ENCODE results near the gene GPR137B. TPM values are rescaled to one million over a fixed set of nuclear protein-coding genes. Genes with fewer than 3 reads are reported as not detected.

GPR137B gene
- total and polyA plus RNA-seq, 2 experiments from 2014 or later: 4.5 to 11.1 TPM

GRCh38 chr1:236164273-236164672 lies 21.9 kb downstream of the GPR137B start:
- TF ChIP-seq REST (IDR thresholded peaks at IDR 0.05; ENCODE audit: unreplicated experiment) (no peak), ETS1 (IDR thresholded peaks at IDR 0.05) (no peak), ZNF462 (CRISPR knock-in tag; IDR thresholded peaks at IDR 0.05) (no peak), CTCF (conservative IDR thresholded peaks at IDR 0.05; ENCODE audit: low read depth in 2 of 2) (no peak), EZH2 (IDR thresholded peaks at IDR 0.05; ENCODE audit: low read depth, unreplicated experiment) (no peak), ZNF114 (CRISPR knock-in tag; IDR thresholded peaks at IDR 0.05) (no peak), NANOG (IDR thresholded peaks at IDR 0.05; ENCODE audit: borderline replicate concordance) (no peak), ZNF331 (CRISPR knock-in tag; IDR thresholded peaks at IDR 0.05; ENCODE audit: low read depth) (no peak), POLR2AphosphoS5 (IDR thresholded peaks at IDR 0.05; ENCODE audit: low read depth) (no peak), JUNB (IDR thresholded peaks at IDR 0.05; ENCODE audit: unreplicated experiment) (no peak), EZH2phosphoT487 (IDR thresholded peaks at IDR 0.05; ENCODE audit: unreplicated experiment) (no peak), STAT1 (IDR thresholded peaks at IDR 0.05; ENCODE audit: unreplicated experiment) (no peak), CREB1 (CRISPR knock-in tag; IDR thresholded peaks at IDR 0.05; ENCODE audit: low read depth) (no peak)
- no peak overlapping the region for H3K27ac Mint-ChIP-seq
- Histone ChIP-seq H4K20me1 (replicated peaks; ENCODE audit: insufficient read depth) (peaks cover 4% of the 10 kb centered on the region), H3K27me3 (ENCODE audit: insufficient read depth) (no peaks in the 10 kb centered on the region), H3K4me1 (ENCODE audit: insufficient read depth) (no peaks in the 10 kb centered on the region), H3K27ac (ENCODE audit: low read depth) (no peak overlapping the region), H3F3A (replicated peaks; ENCODE audit: low read depth) (no peaks in the 10 kb centered on the region), H2AFZ (no peak overlapping the region), H3K4me2 (no peak overlapping the region), H3K4me3 (no peak overlapping the region), H3K79me2 (replicated peaks; ENCODE audit: insufficient read depth) (0 out of 2 replicates have a peak, but pooled peaks cover 4% of the 10 kb centered on the region), H3K9me2 (ENCODE audit: insufficient read depth) (no peaks in the 10 kb centered on the region), H3K36me3 (ENCODE audit: insufficient read depth) (peaks cover 7% of the 10 kb centered on the region; the same call in 1 of the 2 replicates)
- no peak for DNase-seq (ENCODE audit: low spot score)
- H3K9me3 Mint-ChIP-seq: peaks cover 33% of the 10 kb centered on the region
- peaks cover 5% of the 10 kb centered on the region for H3K27me3 Mint-ChIP-seq (ENCODE audit: insufficient read depth, low read depth, poor library complexity)
- H3K4me1 Mint-ChIP-seq: peaks cover 3% of the 10 kb centered on the region; the same call in 2 of the 3 replicates
- no peak for ATAC-seq
- H3K36me3 Mint-ChIP-seq (ENCODE audit: low read depth): peaks cover 42% of the 10 kb centered on the region
- no peak overlapping the region for H3K4me3 Mint-ChIP-seq
